Endothelial cell of umbilical vein (primary cell): ENCODE results near the gene LDB3. TPM values are rescaled to one million over a fixed set of nuclear protein-coding genes. Genes with fewer than 3 reads are reported as not detected.

Source experiments
- BruUV-seq: library from RNA; stranded (reverse); fragments of 400-500 nt; replicated peaks from 2 replicates; lab custom pipeline; 2021; lab: Mats Ljungman, UMichigan
- CTCF ChIA-PET: fragments of 300-600, 350-600 bp; sonication (Branson Sonifier 250); formaldehyde crosslinking; loops from one replicate; lab custom pipeline; 2021; ENCODE audit warnings: antibody characterized with exemption, inconsistent platforms; lab: Charles Lee
- POLR2A ChIA-PET: fragments of 300-600, 350-600 bp; sonication (Branson Sonifier 250); formaldehyde crosslinking; loops from one replicate; lab custom pipeline; 2021; ENCODE audit warnings: antibody characterized with exemption, inconsistent platforms; lab: Charles Lee
- DNase-seq: peaks from one replicate; pipeline ENCODE4 v3.0.0-alpha.2; 2011; ENCODE audit warnings: low read depth, low spot score
- FAIRE-seq: peaks from 2 replicates; lab custom pipeline; 2011; peaks lifted over from hg19 to GRCh38; lab: Jason Lieb, UNC
- H2AFZ ChIP-seq: 2 replicates; pipeline ENCODE4 v1.6.0; 2012; ENCODE audit warnings: low read depth, low read length, control low read depth, inconsistent platforms
- H3K27ac ChIP-seq: 2 replicates; pipeline ENCODE4 v1.5.1; 2011; ENCODE audit warnings: low read depth, mild to moderate bottlenecking, control low read depth, low read length, moderate library complexity; ENCODE audit not compliant: insufficient read depth
- H3K27me3 ChIP-seq, 2 experiments: 2 replicates each; pipeline versions ENCODE4 v1.6.0 to v1.6.1; 2011; ENCODE audit warnings: low read length in 2 of 2, mixed read lengths in 1 of 2; ENCODE audit not compliant: control insufficient read depth in 2 of 2, insufficient read depth in 2 of 2
- H3K36me3 ChIP-seq, 2 experiments: 2 replicates in 1 of 2; 3 replicates in 1 of 2; pipeline ENCODE4 v1.5.1; 2011; ENCODE audit warnings: low read length in 2 of 2, mild to moderate bottlenecking in 1 of 2, moderate library complexity in 1 of 2; ENCODE audit not compliant: control insufficient read depth in 2 of 2, insufficient read depth in 2 of 2; ENCODE audit errors: extremely low read depth in 1 of 2
- H3K4me1 ChIP-seq: 3 replicates; pipeline ENCODE4 v1.5.1; 2011; ENCODE audit warnings: mild to moderate bottlenecking, low read length; ENCODE audit not compliant: control insufficient read depth, insufficient read depth; ENCODE audit errors: extremely low read depth
- H3K4me2 ChIP-seq: 2 replicates; pipeline ENCODE4 v1.6.1; 2011; ENCODE audit warnings: low read length, control low read depth, mixed read lengths; ENCODE audit not compliant: insufficient read depth
- H3K4me3 ChIP-seq, 3 experiments: fragments of 200-600 bp in 1 of 3; sonication (generic), shearing (Covaris generic) in 1 of 3; replicated peaks in 1 of 3; 2 replicates each; pipeline ENCODE4 v1.5.1; 2011 to 2016; ENCODE audit warnings: control low read depth in 3 of 3, low read length in 3 of 3, mild to moderate bottlenecking in 2 of 3, inconsistent platforms in 1 of 3, low read depth in 1 of 3, moderate library complexity in 1 of 3; ENCODE audit not compliant: insufficient read depth in 1 of 3
- H3K79me2 ChIP-seq: 2 replicates; pipeline ENCODE4 v1.6.0; 2012; ENCODE audit warnings: low read length, inconsistent platforms; ENCODE audit not compliant: control insufficient read depth, insufficient read depth
- H3K9ac ChIP-seq: replicated peaks from 2 replicates; pipeline ENCODE3; 2011; ENCODE audit warnings: low read length, control low read depth; ENCODE audit not compliant: insufficient read depth; ENCODE audit errors: extremely low read depth
- H3K9me1 ChIP-seq: replicated peaks from 3 replicates; pipeline ENCODE4 v1.6.0; 2011; ENCODE audit warnings: mild to moderate bottlenecking, low read length; ENCODE audit not compliant: control insufficient read depth, insufficient read depth; ENCODE audit errors: extremely low read depth
- H3K9me3 ChIP-seq: replicated peaks from 2 replicates; pipeline ENCODE4 v1.5.1; 2012; ENCODE audit warnings: low read length, inconsistent platforms; ENCODE audit not compliant: control insufficient read depth, insufficient read depth
- H4K20me1 ChIP-seq: replicated peaks from 2 replicates; pipeline ENCODE3; 2011; ENCODE audit warnings: mild to moderate bottlenecking, low read length; ENCODE audit not compliant: control insufficient read depth, insufficient read depth; ENCODE audit errors: extremely low read depth
- EZH2 ChIP-seq: IDR thresholded peaks from 2 replicates; pipeline ENCODE4 v1.6.1; 2012; ENCODE audit warnings: borderline replicate concordance, low read depth, mild to moderate bottlenecking, moderate library complexity, low read length, inconsistent platforms; ENCODE audit not compliant: severe bottlenecking
- FOS ChIP-seq: IDR thresholded peaks from 2 replicates; pipeline ENCODE4 v1.6.1; 2011; ENCODE audit warnings: mild to moderate bottlenecking, low read length, moderate library complexity, borderline replicate concordance; ENCODE audit not compliant: insufficient read depth
- GATA2 ChIP-seq: IDR thresholded peaks from 2 replicates; pipeline ENCODE4 v1.7.0; 2011; ENCODE audit warnings: low read depth, mild to moderate bottlenecking, moderate library complexity, mixed read lengths, low read length; ENCODE audit not compliant: insufficient read length, insufficient read depth
- JUN ChIP-seq: IDR thresholded peaks from 2 replicates; pipeline ENCODE4 v1.6.1; 2011; ENCODE audit warnings: borderline replicate concordance, low read depth; ENCODE audit not compliant: insufficient read length, insufficient read depth
- MAX ChIP-seq: IDR thresholded peaks from 2 replicates; pipeline ENCODE4 v1.6.1; 2011; ENCODE audit not compliant: insufficient read depth, insufficient read length
- MYC ChIP-seq: IDR thresholded peaks from one replicate; pipeline ENCODE4 v1.6.1; 2011; ENCODE audit warnings: mild to moderate bottlenecking, low read depth, low read length
- POLR2A ChIP-seq: IDR thresholded peaks from 2 replicates; pipeline ENCODE4 v1.6.1; 2012; ENCODE audit warnings: low read depth, mild to moderate bottlenecking, control low read depth, low read length
- POLR2AphosphoS5 ChIP-seq: IDR thresholded peaks from 2 replicates; pipeline ENCODE4 v1.6.1; 2012; ENCODE audit warnings: low read depth, mild to moderate bottlenecking, control low read depth, low read length, moderate library complexity; ENCODE audit not compliant: insufficient read depth
- dilution Hi-C: fragments of 300-500 bp; cut with MboI; formaldehyde crosslinking; loops from one replicate; pipeline ENCODE4 v1.15.0; 2019; ENCODE audit warnings: low sequenced_read_pairs; ENCODE audit not compliant: extremely low pct_ligation_motif_present
- intact Hi-C: fragments of 100-400 bp; cut with micrococcal nuclease; formaldehyde crosslinking; loops from one replicate; pipeline ENCODE4 v1.10.0; 2022
- polyA plus RNA-seq, 4 experiments: library from polyadenylated mRNA; depleted of rRNA in 3 of 4; stranded (reverse) in 3 of 4; unstranded in 1 of 4; fragments of >200 nt; gene quantifications; 2 replicates each; pipeline versions ENCODE4 v1.2.1 to v1.2.3, GENCODE V29; 2011 to 2012; ENCODE audit warnings: missing spikeins in 1 of 4
- total RNA-seq: library from RNA; stranded (reverse); gene quantifications from 2 replicates; pipeline ENCODE4 v1.2.3, GENCODE V29; 2021
- TF ChIP-seq, protein P1 (sequence below), 2 donors: IDR thresholded peaks; 1 replicate in 1 of 2; 2 replicates in 1 of 2; pipeline ENCODE4 v1.5.1; 2011; ENCODE audit warnings: low read length in 2 of 2, mild to moderate bottlenecking in 2 of 2, moderate library complexity in 2 of 2, control low read depth in 1 of 2, inconsistent platforms in 1 of 2, low read depth in 1 of 2; ENCODE audit not compliant: insufficient read depth in 1 of 2; ENCODE audit errors: extremely low read depth in 1 of 2

LDB3 gene
- total and polyA plus RNA-seq, 2 donors (not counting 3 experiments of a cell fraction or from before 2014, with no cell fraction given) = not detected

- intact Hi-C loops (no loop called here), dilution Hi-C loops (no loop called here)
- H3K9me3 ChIP-seq = no peaks in the 10 kb centered on the region
- FAIRE-seq (no peak), DNase-seq (no peak)
- no peak overlapping the region for H3K4me2 ChIP-seq
- H3K79me2 ChIP-seq = no peaks in the 10 kb centered on the region
- H3K27ac ChIP-seq = no peak overlapping the region
- BruUV-seq = no TSS peak
- H3K36me3 ChIP-seq = no peaks in the 10 kb centered on the region
- no peaks in the 10 kb centered on the region for H4K20me1 ChIP-seq
- peaks cover 41 to 71% of the 10 kb centered on the region in 2 experiments for H3K27me3 ChIP-seq
- H3K4me1 ChIP-seq = no peaks in the 10 kb centered on the region
- no peaks in the 10 kb centered on the region for H3K9me1 ChIP-seq
- no peak overlapping the region for H3K9ac ChIP-seq
- ChIA-PET CTCF (interaction anchor here (1.9 kb wide), 1 partner anchor 201 kb away, joined by 12 read pairs; no protein-coding TSS in a partner anchor), POLR2A (no interaction called here)
- H3K4me3 ChIP-seq = no peak overlapping the region
- no peak overlapping the region for H2AFZ ChIP-seq
- TF ChIP-seq POLR2AphosphoS5 = no peak
- TF ChIP-seq MAX = no peak
- TF ChIP-seq, protein P1, sequence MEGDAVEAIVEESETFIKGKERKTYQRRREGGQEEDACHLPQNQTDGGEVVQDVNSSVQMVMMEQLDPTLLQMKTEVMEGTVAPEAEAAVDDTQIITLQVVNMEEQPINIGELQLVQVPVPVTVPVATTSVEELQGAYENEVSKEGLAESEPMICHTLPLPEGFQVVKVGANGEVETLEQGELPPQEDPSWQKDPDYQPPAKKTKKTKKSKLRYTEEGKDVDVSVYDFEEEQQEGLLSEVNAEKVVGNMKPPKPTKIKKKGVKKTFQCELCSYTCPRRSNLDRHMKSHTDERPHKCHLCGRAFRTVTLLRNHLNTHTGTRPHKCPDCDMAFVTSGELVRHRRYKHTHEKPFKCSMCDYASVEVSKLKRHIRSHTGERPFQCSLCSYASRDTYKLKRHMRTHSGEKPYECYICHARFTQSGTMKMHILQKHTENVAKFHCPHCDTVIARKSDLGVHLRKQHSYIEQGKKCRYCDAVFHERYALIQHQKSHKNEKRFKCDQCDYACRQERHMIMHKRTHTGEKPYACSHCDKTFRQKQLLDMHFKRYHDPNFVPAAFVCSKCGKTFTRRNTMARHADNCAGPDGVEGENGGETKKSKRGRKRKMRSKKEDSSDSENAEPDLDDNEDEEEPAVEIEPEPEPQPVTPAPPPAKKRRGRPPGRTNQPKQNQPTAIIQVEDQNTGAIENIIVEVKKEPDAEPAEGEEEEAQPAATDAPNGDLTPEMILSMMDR (IDR thresholded peaks at IDR 0.05; ENCODE audit: extremely low read depth in 1 of 2, insufficient read depth in 1 of 2, low read depth in 1 of 2, low read length in 2 of 2) = no peak
- TF ChIP-seq FOS = no peak
- TF ChIP-seq MYC = no peak
- TF ChIP-seq POLR2A = no peak
- TF ChIP-seq JUN = no peak
- no peak for TF ChIP-seq GATA2
- TF ChIP-seq EZH2 = no peak
Measured at GRCh38 chr10:86698207-86698940, 30.1 kb downstream of the LDB3 start.
